H1 (cell line): ENCODE results near the gene POLG.

Experiments
- ATF2 ChIP-seq: IDR thresholded peaks from 2 replicates; pipeline ENCODE4 v1.6.1; 2012; ENCODE audit warnings: low read length, inconsistent platforms
- BACH1 ChIP-seq: IDR thresholded peaks from 2 replicates; pipeline ENCODE4 v1.6.1; 2012; ENCODE audit warnings: low read length, improper control_type of control experiment
- BCL11A ChIP-seq, 2 experiments: IDR thresholded peaks; one replicate each; pipeline ENCODE4 v1.6.1; 2011; ENCODE audit warnings: low read depth in 2 of 2, low read length in 2 of 2, mild to moderate bottlenecking in 2 of 2
- BRCA1 ChIP-seq: IDR thresholded peaks from 2 replicates; pipeline ENCODE4 v1.6.1; 2012; ENCODE audit warnings: low read depth, low read length, improper control_type of control experiment
- EP300 ChIP-seq, 2 experiments: IDR thresholded peaks; 1 replicate in 1 of 2; 2 replicates in 1 of 2; pipeline ENCODE4 v1.6.1; 2011 to 2012; ENCODE audit warnings: low read depth in 2 of 2, low read length in 2 of 2, mild to moderate bottlenecking in 2 of 2, borderline replicate concordance in 1 of 2, inconsistent platforms in 1 of 2, moderate library complexity in 1 of 2
- GABPA ChIP-seq: IDR thresholded peaks from 2 replicates; pipeline ENCODE4 v1.6.1; 2011; ENCODE audit warnings: mild to moderate bottlenecking, low read length, moderate library complexity, borderline replicate concordance; ENCODE audit not compliant: insufficient read depth
- POLR2AphosphoS5 ChIP-seq: IDR thresholded peaks from 2 replicates; pipeline ENCODE4 v1.6.1; 2011; ENCODE audit warnings: low read depth, low read length
- RAD21 ChIP-seq, 2 experiments: IDR thresholded peaks in 1 of 2; conservative IDR thresholded peaks in 1 of 2; 2 replicates each; pipeline ENCODE4 v1.6.1; 2011; ENCODE audit warnings: low read depth in 2 of 2, low read length in 2 of 2, improper control_type of control experiment in 1 of 2, inconsistent platforms in 1 of 2, mild to moderate bottlenecking in 1 of 2, moderate library complexity in 1 of 2
- SP2 ChIP-seq: IDR thresholded peaks from 2 replicates; pipeline ENCODE4 v1.6.1; 2012; ENCODE audit warnings: mild to moderate bottlenecking, low read length, inconsistent platforms
- TAF1 ChIP-seq: IDR thresholded peaks from 2 replicates; pipeline ENCODE4 v1.6.1; 2011; ENCODE audit warnings: mild to moderate bottlenecking, low read depth, low read length
- YY1 ChIP-seq: IDR thresholded peaks from 2 replicates; pipeline ENCODE4 v1.6.1; 2011; ENCODE audit warnings: low read depth, mild to moderate bottlenecking, low read length
- TF ChIP-seq, protein P1 (sequence below), 3 experiments: IDR thresholded peaks; 1 replicate in 2 of 3; 2 replicates in 1 of 3; pipeline versions ENCODE4 v1.5.1 to v1.6.1; 2011; ENCODE audit warnings: low read length in 3 of 3, mild to moderate bottlenecking in 3 of 3, inconsistent platforms in 2 of 3, low read depth in 1 of 3, moderate library complexity in 1 of 3; ENCODE audit not compliant: insufficient read depth in 1 of 3; ENCODE audit errors: control extremely low read depth in 1 of 3
- TF ChIP-seq, protein P2 (sequence below): IDR thresholded peaks from 2 replicates; pipeline ENCODE4 v1.6.1; 2012; ENCODE audit warnings: inconsistent platforms

DNA sequence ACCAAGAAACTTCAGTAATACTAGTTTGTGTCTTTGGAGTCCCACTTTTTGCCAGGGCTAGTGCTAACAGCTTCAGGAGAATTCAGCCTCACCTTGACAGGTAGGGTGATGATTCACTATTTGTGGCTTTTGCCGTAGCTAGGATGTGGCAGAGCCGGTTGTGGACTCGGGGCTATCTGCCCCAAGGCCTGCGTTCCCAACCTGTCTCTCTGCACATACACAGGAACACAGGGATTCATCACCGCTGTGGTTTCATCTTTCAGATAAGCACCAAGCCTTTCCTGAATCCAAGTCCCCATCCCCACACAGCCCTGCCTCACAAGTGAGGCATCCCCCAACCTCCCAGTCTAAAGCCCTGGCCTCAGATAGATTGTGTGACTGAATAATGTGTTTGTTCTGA is 45.2 kb upstream of the POLG start:
- TF ChIP-seq RAD21 (IDR thresholded peaks at IDR 0.05 in 1 of 2, conservative IDR thresholded peaks at IDR 0.05 in 1 of 2; ENCODE audit: low read depth in 2 of 2, low read length in 2 of 2) (no peak), BRCA1 (no peak), ATF2 (no peak), SP2 (no peak), BCL11A (IDR thresholded peaks at IDR 0.05; ENCODE audit: low read depth in 2 of 2, low read length in 2 of 2) (no peak), TAF1 (no peak), GABPA (no peak), YY1 (no peak), POLR2AphosphoS5 (no peak), EP300 (IDR thresholded peaks at IDR 0.05; ENCODE audit: borderline replicate concordance in 1 of 2, low read depth in 2 of 2, low read length in 2 of 2) (no peak), BACH1 (no peak)
- TF ChIP-seq, protein P1, sequence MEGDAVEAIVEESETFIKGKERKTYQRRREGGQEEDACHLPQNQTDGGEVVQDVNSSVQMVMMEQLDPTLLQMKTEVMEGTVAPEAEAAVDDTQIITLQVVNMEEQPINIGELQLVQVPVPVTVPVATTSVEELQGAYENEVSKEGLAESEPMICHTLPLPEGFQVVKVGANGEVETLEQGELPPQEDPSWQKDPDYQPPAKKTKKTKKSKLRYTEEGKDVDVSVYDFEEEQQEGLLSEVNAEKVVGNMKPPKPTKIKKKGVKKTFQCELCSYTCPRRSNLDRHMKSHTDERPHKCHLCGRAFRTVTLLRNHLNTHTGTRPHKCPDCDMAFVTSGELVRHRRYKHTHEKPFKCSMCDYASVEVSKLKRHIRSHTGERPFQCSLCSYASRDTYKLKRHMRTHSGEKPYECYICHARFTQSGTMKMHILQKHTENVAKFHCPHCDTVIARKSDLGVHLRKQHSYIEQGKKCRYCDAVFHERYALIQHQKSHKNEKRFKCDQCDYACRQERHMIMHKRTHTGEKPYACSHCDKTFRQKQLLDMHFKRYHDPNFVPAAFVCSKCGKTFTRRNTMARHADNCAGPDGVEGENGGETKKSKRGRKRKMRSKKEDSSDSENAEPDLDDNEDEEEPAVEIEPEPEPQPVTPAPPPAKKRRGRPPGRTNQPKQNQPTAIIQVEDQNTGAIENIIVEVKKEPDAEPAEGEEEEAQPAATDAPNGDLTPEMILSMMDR (IDR thresholded peaks at IDR 0.05; ENCODE audit: control extremely low read depth in 1 of 3, insufficient read depth in 1 of 3, low read depth in 1 of 3, low read length in 3 of 3): no peak
- TF ChIP-seq, protein P2, sequence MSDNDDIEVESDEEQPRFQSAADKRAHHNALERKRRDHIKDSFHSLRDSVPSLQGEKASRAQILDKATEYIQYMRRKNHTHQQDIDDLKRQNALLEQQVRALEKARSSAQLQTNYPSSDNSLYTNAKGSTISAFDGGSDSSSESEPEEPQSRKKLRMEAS: no peak
